Ovary (tissue), 3 donors: ENCODE data around the gene ZNF107.

Experiments used
- POLR2A ChIP-seq: fragments of 450-650 bp; IDR thresholded peaks from one replicate; pipeline ENCODE4 v1.6.1; 2017; ENCODE audit warnings: antibody characterized with exemption, mild to moderate bottlenecking, moderate library complexity
- TF ChIP-seq, protein P1 (sequence below), 3 donors: fragments of 450-650 bp in 2 of 3; fragments of 200-600 bp in 1 of 3; IDR thresholded peaks; one replicate each; pipeline versions ENCODE4 v1.5.1 to v1.8.0; 2016 to 2022; ENCODE audit warnings: antibody characterized with exemption in 3 of 3, mild to moderate bottlenecking in 1 of 3
- donor health status: DM: no; HTN: no; CAD: no.

DNA sequence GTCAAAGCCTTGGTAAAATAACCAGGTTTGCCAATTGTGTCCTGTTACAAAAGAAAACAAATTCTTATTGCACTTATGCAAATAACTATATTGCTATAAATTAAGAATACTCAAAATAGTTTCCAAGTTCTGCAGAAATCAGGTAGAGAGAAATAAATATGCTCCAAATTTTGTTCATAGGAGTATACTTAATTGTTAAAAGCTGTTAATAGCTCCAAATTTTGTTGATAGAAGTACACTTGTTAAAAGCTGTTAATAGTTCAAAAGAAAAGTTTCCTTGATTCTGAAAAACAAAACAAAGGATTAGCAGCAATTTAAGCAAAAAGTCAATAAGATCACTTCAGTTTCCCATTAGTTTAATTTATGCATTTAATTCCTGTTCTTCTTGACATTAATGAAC is 81.9 kb downstream of the ZNF107 start:
- TF ChIP-seq POLR2A, result no peak
- TF ChIP-seq, protein P1, sequence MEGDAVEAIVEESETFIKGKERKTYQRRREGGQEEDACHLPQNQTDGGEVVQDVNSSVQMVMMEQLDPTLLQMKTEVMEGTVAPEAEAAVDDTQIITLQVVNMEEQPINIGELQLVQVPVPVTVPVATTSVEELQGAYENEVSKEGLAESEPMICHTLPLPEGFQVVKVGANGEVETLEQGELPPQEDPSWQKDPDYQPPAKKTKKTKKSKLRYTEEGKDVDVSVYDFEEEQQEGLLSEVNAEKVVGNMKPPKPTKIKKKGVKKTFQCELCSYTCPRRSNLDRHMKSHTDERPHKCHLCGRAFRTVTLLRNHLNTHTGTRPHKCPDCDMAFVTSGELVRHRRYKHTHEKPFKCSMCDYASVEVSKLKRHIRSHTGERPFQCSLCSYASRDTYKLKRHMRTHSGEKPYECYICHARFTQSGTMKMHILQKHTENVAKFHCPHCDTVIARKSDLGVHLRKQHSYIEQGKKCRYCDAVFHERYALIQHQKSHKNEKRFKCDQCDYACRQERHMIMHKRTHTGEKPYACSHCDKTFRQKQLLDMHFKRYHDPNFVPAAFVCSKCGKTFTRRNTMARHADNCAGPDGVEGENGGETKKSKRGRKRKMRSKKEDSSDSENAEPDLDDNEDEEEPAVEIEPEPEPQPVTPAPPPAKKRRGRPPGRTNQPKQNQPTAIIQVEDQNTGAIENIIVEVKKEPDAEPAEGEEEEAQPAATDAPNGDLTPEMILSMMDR (IDR thresholded peaks at IDR 0.05), result no peak
